ENCODE results near the gene EXTL1.

Gene EXTL1

DNA sequence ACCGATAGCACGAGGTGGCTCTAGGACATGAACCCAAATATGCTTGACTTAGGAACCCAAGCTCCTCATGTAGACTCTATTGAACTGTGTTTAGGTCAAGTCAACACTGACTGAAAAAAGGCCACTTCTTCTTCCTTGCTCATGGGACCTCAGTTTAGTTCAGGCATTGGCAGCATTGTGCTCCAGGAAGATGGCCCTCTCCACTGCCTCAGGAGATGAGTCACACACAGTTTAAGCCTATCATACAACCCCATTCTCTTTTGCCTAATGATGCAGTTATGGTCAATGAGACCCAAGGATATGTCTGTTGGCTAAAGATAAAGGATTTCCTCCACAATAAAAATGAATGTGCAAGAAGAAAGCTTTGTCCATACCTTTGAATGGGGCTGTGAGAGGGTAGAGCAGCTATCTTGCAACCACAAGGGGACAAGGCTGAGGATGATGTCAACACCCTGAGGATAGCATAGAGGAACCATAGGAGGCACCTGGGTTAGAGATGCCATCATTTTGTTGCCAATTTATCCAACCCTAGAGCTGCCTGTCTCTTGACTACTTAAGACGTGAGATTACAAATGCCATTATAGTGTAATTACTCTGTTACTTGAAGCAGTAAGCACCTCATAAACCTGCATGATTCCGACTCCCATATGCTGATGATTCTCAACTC is 48.9 kb downstream of the EXTL1 start:
- no peak for DNase-seq (ENCODE audit: low spot score)

DNA sequence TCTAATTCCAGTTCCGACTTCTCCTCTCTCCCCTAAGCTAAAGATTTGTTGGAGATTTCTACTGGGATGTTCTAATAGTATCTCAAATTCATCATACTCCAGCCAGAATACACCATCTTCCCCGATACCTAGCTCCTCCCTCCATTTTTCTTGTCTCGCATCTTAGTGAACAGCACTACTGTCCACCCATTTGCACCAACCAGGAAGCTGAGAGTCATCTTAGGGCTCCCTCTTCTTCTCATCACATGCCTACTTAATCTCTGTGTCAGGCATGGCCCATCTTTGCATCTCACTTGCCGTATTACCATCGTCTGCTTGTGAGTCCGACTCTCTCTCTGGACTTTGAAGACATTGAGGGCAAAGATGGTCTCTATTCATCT is 49.4 kb downstream of the EXTL1 start:
- no peak for DNase-seq (ENCODE audit: low spot score)

DNA sequence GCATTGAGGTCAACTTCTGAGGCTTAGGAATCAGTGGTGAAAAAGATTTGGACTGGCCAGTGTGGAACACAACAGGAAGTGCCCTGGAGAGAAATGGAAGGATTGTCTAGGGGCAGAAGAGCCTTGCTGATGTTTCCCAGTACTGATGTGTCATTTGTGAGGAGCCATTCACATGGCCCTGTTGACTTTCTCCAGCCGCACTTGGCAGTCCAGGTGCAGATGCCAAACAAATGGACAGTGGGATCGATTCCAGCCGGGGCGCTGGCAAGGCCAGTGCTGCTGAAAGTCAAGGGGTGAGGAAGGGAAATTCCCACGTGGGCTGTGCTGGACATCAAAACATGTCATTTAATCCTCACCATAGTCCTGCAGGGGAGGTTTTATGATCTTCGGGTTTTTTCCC is 50.7 kb downstream of the EXTL1 start:
- no peak for DNase-seq (ENCODE audit: low spot score)

DNA sequence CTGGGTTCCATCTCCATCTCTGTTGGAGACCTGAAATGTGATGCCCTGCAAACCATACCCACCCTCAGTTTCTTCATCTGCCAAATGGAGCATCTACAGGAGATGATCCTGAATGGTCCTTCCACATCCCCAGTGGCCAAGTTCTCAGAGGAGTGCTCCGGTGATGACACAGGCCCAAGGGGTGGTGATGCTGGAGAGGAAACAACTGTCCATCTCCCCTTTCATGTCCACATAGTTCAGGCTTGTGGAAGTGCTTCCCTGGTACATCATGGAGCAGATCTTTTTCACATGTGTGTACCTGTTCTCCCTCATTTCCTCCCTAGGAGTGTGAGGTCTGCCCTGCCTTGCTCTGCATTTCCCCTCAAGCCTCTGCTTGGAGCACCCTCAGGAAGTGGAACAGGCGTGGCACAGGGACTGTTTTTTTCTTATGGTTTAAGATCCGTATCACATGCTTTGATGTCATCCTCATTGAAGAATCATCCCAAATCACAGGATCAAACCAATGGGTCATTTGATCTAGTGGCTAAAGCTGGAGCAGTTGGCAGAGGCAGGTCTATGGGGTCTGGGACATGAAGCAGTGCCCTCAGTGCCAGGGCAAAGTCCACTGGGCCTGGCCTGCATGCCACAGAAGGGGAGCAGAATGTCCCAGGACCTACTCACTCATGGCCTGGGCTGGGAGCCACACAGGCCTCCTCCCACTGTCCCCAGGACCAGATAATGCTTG is 54.0 kb downstream of the EXTL1 start:
- DNase-seq (ENCODE audit: low spot score) = no peak

DNA sequence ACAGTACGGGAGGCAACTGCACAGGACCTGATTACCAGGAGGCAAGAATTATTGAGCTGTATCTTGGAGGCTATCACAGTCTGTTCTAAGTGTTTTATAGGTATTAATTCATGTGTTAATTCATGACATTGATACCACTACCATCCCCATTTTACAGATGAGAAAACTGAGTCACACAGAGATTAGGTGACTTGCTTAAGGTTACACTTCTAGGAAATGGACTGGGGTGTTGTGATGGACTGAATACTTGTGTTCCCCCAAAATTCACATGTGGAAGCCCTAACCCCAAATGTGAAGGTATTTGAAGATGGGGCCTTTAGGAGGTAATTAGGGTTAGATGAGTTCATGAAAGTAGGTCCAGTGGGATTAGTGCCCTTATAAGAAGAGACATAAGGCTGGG is 55.9 kb downstream of the EXTL1 start:
- no peak for DNase-seq (ENCODE audit: low spot score)

DNA sequence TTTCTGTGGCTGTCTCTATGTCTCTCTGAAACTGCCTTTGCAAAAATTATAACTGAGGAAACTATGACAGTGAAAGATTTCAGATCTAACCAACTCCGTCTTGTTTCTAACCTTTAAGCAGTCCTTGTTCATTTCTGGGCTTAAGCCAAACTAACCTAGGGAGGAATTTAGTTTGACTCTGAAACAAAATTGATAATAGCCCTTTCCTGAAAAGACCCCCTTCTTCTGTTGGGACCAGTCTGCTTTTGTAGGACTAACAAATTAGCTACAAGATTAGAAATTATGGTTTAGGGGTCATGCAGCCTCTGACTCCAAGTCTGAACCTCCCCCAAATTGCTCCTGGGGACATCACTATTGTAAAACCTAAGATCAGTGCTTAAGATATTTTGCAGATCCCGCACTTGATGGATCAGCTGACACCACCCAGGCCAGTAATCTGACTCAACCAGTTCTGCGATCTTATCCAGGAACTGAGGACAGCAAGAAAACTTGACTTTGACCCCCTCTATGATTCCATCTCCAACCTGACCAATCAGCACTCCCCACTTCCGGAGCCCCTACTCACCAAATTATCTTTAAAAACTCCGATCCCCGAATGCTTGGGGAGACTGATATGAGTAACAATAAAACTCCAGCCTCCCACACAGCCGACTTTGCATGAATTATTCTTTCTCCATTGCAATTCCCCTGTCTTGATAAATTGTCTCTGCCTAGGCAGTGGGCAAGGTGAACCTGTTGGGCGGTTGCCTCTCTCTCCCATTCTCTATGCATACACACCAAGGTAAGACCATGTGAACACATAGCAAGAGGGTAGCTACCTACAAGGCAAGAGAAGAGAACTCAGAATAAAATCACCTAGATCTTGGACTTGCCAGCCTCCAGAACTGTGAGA is 57.0 kb downstream of the EXTL1 start:
- DNase-seq (ENCODE audit: low spot score) = no peak

DNA sequence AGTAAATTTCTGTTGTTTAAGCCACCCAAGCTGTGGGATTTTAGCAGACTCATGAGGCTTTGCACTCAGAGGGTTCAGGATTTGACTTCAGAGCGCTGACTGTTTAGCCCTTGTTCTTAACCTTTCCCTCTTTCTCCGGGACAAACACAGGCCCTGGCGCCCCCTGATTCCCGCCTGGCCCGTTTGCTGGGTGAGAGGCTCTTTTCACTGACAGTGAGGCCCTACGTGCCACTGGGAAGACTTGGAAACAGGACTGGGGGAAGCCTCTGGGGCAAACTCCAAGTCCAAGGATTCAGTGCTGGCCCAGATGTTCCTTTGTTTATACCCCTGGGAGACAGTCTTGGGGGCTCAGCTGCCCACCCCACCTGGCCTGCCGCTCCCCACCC is 57.6 kb downstream of the EXTL1 start:
- DNase-seq (ENCODE audit: low spot score) = no peak

DNA sequence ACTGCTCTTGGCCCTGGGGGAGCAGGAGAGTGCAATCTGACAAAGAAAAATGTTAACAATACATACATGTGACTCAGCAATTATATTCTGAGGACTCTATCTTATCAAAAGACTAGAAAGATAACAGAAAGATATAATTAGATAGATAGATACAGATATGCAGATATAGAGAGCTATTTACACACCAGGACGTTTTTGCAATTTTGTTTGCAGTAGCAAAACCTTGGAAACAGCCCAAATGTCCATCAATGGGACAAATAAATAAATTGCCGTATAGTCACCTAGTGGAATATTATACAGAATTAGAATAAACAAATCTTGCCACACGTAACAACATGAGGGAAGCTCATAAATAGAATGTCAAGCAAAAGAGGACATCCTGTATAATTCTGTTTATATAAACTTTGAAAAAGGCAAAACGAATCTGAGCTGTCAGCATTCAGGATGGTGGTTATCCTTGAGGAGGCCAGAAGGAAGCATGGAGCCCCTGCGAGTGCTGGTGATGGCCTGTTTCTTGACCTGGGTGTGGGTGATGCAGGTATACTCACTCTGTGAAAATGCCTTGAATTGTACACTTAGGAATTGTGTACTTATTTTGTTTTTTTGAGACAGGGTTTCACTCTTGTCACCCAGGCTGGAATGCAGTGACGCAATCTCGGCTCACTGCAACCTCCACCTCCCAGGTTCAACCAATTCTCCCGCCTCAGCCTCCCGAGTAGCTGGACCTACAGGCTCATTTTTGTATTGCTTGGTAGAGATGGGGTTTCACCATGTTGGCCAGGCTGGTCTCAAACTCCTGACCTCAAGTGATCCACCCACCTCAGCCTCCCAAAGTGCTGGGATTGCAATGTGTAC is 58.6 kb downstream of the EXTL1 start:
- no peak for DNase-seq (ENCODE audit: low spot score)

DNA sequence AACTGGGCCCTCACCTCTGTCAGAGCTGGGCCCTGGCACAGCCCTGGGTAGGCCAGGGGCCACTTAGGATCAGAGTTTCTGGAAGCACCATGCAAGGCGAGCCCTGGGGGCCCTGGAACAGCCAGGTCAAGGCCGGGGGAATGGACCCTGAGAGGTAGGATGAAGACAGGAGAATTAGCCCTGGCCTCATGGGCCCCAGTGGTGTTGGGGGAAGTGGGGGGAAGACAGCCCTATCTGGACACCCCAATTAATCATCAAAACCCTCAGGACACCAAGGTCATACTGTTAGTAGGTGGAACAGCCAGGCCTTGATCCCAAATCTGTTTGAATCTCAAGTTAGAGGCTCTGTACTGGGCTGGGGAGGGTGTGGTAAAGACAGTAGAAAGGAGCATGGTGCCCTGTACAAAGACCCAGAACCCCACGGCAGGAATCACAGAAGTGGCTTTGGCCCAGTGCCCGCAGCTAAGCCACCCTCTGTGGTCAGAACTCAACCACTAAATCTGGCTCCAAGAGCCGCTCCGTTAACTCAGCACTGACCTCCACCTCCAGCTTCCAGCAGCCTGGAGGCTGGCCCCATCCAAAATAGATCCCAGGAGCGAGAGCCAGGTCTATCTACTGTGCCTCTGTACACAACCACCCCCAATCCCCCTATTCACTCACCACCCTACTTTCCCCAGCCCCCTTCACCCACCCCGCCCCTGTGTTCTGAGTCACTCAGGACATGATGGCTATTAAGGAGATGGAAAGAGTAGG is 59.9 kb downstream of the EXTL1 start:
- DNase-seq (ENCODE audit: low spot score) = no peak

DNA sequence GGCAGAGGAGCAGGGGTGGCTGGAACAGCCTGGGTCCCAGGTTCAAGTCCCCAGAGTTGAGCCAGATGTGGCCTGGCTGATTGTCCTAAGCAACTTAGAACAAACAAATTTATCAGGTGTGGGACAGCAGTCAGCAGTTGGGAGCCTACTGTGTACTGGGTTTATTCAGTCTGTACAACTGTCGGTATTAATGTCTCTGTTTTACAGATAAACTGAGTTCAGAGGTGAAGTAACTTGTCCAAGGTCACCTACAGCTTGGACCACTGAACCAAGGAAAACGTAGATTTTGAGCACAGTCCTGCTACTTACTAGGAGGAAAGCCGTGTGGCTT is 60.4 kb downstream of the EXTL1 start:
- DNase-seq (ENCODE audit: low spot score) = no peak

DNA sequence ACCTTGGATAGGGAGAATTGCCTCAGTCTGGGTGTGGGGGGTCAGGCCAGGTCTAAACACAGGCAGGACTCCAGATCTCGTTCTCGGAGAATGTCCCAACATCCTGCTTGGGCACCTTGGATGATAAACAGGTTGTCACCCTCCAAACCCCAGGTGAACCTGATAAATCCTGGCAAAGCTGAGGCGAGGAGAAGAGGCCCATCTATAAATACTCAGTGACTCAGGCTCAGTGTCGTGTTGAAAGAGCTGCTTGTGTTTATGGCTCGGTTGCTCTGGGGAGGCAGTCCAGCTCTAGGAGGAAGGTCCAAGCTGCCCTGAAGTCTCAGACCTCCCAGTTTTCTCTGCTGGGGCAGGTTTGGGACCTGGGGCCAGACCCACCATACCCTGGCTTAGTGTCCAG is 61.6 kb downstream of the EXTL1 start:
- no peak for DNase-seq (ENCODE audit: low spot score)

DNA sequence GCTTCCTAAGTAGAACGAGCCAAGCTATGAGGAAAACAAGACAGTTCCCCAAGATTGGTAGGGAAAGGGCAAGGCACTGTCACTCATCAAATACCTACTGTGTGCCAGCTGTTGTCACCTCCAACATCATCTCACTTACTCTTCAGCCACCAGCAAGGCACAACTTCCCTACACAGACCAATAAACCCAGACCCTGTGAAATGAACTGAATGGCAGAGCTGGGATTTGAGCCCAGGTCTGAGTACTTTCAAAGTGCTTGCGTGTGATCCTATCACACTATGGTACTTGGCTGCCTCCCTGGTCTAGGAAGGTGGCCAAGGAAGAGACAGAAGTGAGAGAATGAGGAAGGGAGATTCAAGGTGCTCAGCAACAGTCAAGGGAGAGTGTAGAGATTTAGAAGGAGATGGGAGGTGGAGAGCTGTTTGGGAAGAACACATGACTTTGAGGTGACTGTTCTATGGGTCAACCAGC is 62.6 kb downstream of the EXTL1 start:
- DNase-seq (ENCODE audit: low spot score) = no peak

DNA sequence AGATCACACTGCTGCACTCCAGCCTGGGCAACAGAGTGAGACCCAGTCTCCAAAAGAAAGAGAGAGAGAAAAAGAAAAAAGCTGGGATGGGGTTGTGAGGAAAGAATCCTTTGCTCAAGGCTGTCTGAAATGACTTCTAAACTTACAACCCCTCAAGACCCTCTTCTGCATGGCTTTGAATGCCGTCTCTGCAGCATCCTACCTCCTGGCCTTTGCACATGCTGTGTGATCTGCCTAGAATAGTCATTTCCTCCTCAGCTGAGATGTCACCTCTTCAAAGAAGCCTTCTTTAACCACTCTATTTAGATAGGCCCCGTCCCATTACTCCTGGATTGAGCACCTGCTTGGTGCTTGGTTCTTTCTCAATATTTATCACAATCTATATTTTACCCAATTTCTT is 63.3 kb downstream of the EXTL1 start:
- DNase-seq (ENCODE audit: low spot score) = no peak
